Nephron (organoid): ENCODE measurements around the gene GARIN1A.
"Not testable (repeated sequence)": the region's sequence is repeated elsewhere in the genome, so short reads cannot be mapped to it uniquely, and the experiment has no call there.

ENCODE experiments used
- H3K27ac Mint-ChIP-seq, 3 experiments: 2 replicates each; pipeline ENCODE4 v1.8.0; 2020; ENCODE audit warnings: mixed read lengths in 3 of 3, mild to moderate bottlenecking in 2 of 3, moderate library complexity in 1 of 3
- H3K27me3 Mint-ChIP-seq: 2 replicates; pipeline ENCODE4 v1.8.0; 2021; ENCODE audit warnings: low read depth, mild to moderate bottlenecking, moderate library complexity, mixed read lengths
- H3K36me3 Mint-ChIP-seq: 2 replicates; pipeline ENCODE4 v1.8.0; 2020; ENCODE audit warnings: low read depth, mixed read lengths
- H3K4me1 Mint-ChIP-seq: 2 replicates; pipeline ENCODE4 v1.8.0; 2020; ENCODE audit warnings: mixed read lengths
- H3K4me3 Mint-ChIP-seq, 3 experiments: 2 replicates each; pipeline ENCODE4 v1.8.0; 2020; ENCODE audit warnings: mild to moderate bottlenecking in 3 of 3, mixed read lengths in 3 of 3, moderate library complexity in 2 of 3
- H3K9me3 Mint-ChIP-seq: 2 replicates; pipeline ENCODE4 v1.8.0; 2020; ENCODE audit warnings: mixed read lengths
- TF ChIP-seq, protein P1 (sequence below), 3 experiments: fragments of 200-600 bp; sonication (generic); IDR thresholded peaks; one replicate each; pipeline ENCODE4 v1.5.0; 2021; ENCODE audit warnings: antibody characterized with exemption in 3 of 3; ENCODE audit not compliant: unreplicated experiment in 3 of 3

The GARIN1A gene

DNA sequence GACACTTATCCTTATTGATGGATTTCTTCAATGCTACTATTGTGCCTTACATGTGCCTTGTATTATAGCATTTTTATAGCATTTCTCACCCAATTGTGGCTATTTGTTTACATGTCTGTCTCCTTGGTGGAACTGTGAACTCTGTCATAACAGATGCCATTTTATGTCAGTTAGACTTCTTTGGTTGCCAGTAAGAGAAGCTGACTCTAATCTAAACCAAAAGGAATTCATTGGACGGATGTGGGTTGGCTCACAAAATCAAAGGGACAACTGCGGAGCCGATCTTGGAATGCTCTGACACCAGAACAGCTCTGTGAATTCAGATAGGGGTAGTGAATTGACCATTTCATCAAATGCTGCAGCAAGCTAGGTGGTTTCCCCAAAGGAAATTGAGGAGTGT lies 15.0 kb downstream of the GARIN1A start:
- Mint-ChIP-seq H3K4me3 (no peak overlapping the region), H3K27me3 (peaks cover 3% of the 10 kb centered on the region), H3K9me3 (no peaks in the 10 kb centered on the region), H3K27ac (no peak overlapping the region), H3K36me3 (peaks cover 30% of the 10 kb centered on the region), H3K4me1 (no peaks in the 10 kb centered on the region)
- TF ChIP-seq, protein P1, sequence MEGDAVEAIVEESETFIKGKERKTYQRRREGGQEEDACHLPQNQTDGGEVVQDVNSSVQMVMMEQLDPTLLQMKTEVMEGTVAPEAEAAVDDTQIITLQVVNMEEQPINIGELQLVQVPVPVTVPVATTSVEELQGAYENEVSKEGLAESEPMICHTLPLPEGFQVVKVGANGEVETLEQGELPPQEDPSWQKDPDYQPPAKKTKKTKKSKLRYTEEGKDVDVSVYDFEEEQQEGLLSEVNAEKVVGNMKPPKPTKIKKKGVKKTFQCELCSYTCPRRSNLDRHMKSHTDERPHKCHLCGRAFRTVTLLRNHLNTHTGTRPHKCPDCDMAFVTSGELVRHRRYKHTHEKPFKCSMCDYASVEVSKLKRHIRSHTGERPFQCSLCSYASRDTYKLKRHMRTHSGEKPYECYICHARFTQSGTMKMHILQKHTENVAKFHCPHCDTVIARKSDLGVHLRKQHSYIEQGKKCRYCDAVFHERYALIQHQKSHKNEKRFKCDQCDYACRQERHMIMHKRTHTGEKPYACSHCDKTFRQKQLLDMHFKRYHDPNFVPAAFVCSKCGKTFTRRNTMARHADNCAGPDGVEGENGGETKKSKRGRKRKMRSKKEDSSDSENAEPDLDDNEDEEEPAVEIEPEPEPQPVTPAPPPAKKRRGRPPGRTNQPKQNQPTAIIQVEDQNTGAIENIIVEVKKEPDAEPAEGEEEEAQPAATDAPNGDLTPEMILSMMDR (IDR thresholded peaks at IDR 0.05; ENCODE audit: unreplicated experiment in 3 of 3): no peak

DNA sequence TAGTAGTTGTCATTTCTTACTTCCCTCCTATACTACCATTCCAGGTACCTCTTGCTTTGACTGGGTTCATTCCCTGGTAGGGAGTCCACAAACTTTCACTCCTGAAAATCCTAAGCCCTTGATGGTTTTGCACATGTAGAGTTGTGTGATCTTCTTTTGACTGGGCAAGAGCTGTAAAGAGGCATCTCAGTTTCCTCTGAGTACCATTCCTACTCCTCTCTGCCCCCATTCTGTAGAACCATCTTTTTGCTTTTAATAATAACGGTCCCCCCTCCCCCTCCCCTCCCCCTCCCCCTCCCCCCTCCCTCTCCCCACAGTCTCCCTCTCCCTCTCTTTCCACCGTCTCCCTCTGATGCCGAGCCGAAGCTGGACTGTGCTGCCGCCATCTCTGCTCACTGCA lies 16.4 kb downstream of the GARIN1A start:
- no peak overlapping the region for H3K27ac Mint-ChIP-seq
- TF ChIP-seq, protein P1 (IDR thresholded peaks at IDR 0.05; ENCODE audit: unreplicated experiment in 3 of 3): no peak
- H3K4me1 Mint-ChIP-seq: peaks cover 12% of the 10 kb centered on the region
- no peaks in the 10 kb centered on the region for H3K9me3 Mint-ChIP-seq
- H3K27me3 Mint-ChIP-seq: peaks cover 3% of the 10 kb centered on the region
- no peak overlapping the region for H3K4me3 Mint-ChIP-seq
- H3K36me3 Mint-ChIP-seq: peaks cover 27% of the 10 kb centered on the region

DNA sequence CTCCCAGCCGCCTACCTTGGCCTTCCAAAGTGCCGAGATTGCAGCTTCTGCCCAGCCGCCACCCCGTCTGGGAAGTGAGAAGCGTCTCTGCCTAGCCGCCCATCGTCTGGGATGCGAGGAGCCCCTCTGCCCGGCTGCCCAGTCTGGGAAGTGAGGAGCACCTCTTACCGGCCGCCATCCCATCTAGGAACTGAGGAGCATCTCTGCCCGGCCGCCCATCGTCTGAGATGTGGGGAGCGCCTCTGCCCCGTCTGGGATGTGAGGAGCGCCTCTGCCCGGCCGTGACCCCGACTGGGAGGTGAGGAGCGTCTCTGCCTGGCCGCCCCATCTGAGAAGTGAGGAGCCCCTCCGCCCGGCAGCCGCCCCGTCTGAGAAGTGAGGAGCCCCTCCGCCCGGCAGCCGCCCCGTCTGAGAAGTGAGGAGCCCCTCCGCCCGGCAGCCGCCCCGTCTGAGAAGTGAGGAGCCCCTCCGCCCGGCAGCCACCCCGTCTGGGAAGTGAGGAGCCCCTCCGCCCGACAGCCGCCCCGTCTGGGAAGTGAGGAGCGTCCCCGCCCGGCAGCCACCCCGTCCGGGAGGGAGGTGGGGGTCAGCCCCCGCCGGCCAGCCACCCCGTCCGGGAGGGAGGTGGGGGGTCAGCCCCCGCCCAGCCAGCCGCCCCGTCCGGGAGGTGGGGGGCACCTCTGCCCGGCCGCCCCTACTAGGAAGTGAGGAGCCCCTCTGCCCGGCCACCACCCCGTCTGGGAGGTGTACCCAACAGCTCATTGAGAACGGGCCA lies 17.3 kb downstream of the GARIN1A start:
- not testable (repeated sequence) for H3K4me3 Mint-ChIP-seq, H3K9me3 Mint-ChIP-seq, H3K27me3 Mint-ChIP-seq, H3K27ac Mint-ChIP-seq
- peaks cover 12% of the 10 kb centered on the region for H3K4me1 Mint-ChIP-seq
- H3K36me3 Mint-ChIP-seq: peaks cover 21% of the 10 kb centered on the region

DNA sequence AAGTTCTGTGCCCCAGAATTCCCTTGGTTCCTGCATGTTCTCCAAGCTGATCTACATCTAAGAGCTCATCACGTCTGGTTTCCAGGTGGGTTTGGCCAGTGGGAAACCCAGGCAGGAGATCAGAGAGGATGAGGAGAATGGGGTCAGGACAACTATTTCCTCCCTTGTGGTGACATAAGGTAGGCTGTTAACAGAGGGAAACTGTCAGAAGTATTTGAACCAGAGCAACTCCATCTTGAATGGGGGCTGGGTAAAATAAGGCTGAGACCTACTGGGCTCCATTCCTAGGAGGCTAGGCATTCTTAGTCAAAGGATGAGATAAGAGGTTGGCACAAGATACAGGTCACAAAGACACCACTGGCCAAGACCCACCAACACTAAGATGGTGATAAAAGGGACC lies 19.1 kb downstream of the GARIN1A start:
- no peak overlapping the region for H3K27ac Mint-ChIP-seq
- H3K36me3 Mint-ChIP-seq: peaks cover 19% of the 10 kb centered on the region
- H3K4me1 Mint-ChIP-seq: peaks cover 12% of the 10 kb centered on the region
- TF ChIP-seq, protein P1 (IDR thresholded peaks at IDR 0.05; ENCODE audit: unreplicated experiment in 3 of 3): no peak
- peaks cover 13% of the 10 kb centered on the region for H3K27me3 Mint-ChIP-seq
- H3K4me3 Mint-ChIP-seq: no peak overlapping the region
- H3K9me3 Mint-ChIP-seq: no peaks in the 10 kb centered on the region

DNA sequence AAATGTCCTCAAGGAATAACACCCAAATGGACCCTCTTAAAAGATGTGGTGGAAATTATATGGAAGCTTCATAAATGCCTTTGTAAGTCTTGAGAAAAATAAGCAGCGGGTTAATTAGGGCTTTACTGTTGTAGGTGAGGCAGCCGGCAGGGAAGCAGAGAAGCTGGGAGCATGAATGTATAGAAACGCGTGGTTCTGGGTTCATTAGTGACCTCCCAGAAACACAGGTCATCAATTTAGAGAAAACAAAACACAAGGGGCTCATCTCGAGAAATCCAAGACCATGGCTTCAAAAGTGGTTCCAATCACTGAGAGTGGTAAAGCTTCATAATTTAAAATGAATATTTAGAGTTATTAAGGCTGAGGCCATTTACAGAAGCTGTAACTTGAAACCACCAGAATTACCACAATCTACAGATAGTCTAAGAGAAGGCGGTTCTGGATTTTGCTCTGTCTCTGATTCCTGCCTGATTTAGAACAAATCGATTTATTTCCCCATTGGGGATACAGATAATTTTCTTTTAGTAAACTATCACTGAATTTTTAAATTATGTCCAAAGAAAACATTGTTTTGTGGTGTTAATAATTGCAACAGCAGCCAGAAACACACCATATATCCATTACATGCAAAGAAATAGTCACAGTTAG lies 20.7 kb downstream of the GARIN1A start:
- Mint-ChIP-seq H3K4me3 (no peak overlapping the region), H3K9me3 (no peaks in the 10 kb centered on the region), H3K4me1 (peaks cover 12% of the 10 kb centered on the region), H3K27me3 (peaks cover 29% of the 10 kb centered on the region), H3K27ac (no peak overlapping the region), H3K36me3 (peaks cover 10% of the 10 kb centered on the region)
- TF ChIP-seq, protein P1 (IDR thresholded peaks at IDR 0.05; ENCODE audit: unreplicated experiment in 3 of 3): no peak

DNA sequence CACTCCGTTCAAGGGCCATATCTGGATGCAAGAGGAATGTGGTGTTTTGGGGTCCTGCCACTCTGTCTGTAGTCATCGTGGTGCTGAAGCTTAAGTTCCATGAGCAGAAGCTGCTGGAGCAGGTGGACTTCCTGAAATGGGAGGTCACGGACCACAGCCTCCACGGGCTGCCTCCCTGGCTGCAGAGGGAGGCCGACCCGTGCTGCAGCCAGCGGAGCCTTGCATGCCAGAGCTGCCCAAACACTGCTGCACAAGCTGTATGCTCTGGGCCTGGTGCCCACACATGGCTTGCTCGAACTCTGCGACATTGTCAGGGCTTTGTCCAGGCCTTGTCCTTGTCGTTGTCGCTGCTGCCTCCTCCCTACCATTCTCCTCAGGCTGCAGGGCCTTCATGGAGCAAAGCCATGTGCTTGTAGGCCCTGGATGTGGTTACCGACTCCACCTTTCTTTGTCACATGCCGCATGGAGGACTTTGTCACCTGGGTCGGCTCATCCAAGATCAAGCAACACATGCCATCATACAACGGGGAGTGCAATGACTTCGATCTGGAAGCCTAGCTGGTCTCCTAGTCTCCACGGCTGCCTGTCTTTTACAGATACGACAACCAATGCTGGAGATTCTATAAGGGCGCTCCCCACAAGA lies 21.4 kb downstream of the GARIN1A start:
- Mint-ChIP-seq H3K4me3 (no peak overlapping the region), H3K27ac (no peak overlapping the region), H3K36me3 (peaks cover 4% of the 10 kb centered on the region), H3K9me3 (no peaks in the 10 kb centered on the region), H3K4me1 (peaks cover 12% of the 10 kb centered on the region), H3K27me3 (peaks cover 36% of the 10 kb centered on the region)
- TF ChIP-seq, protein P1 (IDR thresholded peaks at IDR 0.05; ENCODE audit: unreplicated experiment in 3 of 3): no peak
